Astrocyte (in vitro differentiated cells and primary cell): Measurements from ENCODE around the gene CDC73.

Experiments used
- EZH2 ChIP-seq: IDR thresholded peaks from 2 replicates; pipeline ENCODE4 v1.6.1; 2012; ENCODE audit warnings: mild to moderate bottlenecking, low read length, inconsistent platforms; ENCODE audit not compliant: insufficient read depth
- TF ChIP-seq, protein P1 (sequence below): IDR thresholded peaks from 2 replicates; pipeline ENCODE4 v1.5.1; 2011; ENCODE audit warnings: low read depth, mild to moderate bottlenecking, inconsistent platforms, low read length, moderate library complexity; ENCODE audit not compliant: insufficient read depth

GRCh38 chr1:193120604-193121166 is 1.1 kb upstream of the CDC73 start:
- TF ChIP-seq, protein P1, sequence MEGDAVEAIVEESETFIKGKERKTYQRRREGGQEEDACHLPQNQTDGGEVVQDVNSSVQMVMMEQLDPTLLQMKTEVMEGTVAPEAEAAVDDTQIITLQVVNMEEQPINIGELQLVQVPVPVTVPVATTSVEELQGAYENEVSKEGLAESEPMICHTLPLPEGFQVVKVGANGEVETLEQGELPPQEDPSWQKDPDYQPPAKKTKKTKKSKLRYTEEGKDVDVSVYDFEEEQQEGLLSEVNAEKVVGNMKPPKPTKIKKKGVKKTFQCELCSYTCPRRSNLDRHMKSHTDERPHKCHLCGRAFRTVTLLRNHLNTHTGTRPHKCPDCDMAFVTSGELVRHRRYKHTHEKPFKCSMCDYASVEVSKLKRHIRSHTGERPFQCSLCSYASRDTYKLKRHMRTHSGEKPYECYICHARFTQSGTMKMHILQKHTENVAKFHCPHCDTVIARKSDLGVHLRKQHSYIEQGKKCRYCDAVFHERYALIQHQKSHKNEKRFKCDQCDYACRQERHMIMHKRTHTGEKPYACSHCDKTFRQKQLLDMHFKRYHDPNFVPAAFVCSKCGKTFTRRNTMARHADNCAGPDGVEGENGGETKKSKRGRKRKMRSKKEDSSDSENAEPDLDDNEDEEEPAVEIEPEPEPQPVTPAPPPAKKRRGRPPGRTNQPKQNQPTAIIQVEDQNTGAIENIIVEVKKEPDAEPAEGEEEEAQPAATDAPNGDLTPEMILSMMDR: no peak
- no peak for TF ChIP-seq EZH2
